Stomach smooth muscle (tissue), 2 donors: ENCODE results near the gene WFDC9.
"Not testable (repeated sequence)": the region's sequence is repeated elsewhere in the genome, so short reads cannot be mapped to it uniquely, and the experiment has no call there.

Experiments
- H3K27ac ChIP-seq: one replicate; pipeline ENCODE4 v1.7.0; 2013; ENCODE audit warnings: mild to moderate bottlenecking, low read length, inconsistent platforms
- H3K27me3 ChIP-seq, 2 donors: one replicate each; pipeline ENCODE4 v1.7.0; 2013; ENCODE audit warnings: low read length in 2 of 2; ENCODE audit not compliant: insufficient read depth in 2 of 2, control insufficient read depth in 1 of 2
- H3K36me3 ChIP-seq, 2 donors: one replicate each; pipeline ENCODE4 v1.7.0; 2013; ENCODE audit warnings: low read length in 2 of 2; ENCODE audit not compliant: control insufficient read depth in 2 of 2, insufficient read depth in 2 of 2
- H3K4me1 ChIP-seq: one replicate; pipeline ENCODE4 v1.7.0; 2013; ENCODE audit warnings: low read length; ENCODE audit not compliant: control insufficient read depth, insufficient read depth
- H3K4me3 ChIP-seq, 2 donors: one replicate each; pipeline ENCODE4 v1.7.0; 2013; ENCODE audit warnings: low read length in 2 of 2
- H3K9ac ChIP-seq, 2 donors: one replicate each; pipeline ENCODE4 v1.7.0; 2013; ENCODE audit warnings: low read length in 2 of 2, mild to moderate bottlenecking in 1 of 2
- H3K9me3 ChIP-seq, 2 donors: one replicate each; pipeline ENCODE4 v1.7.0; 2013; ENCODE audit warnings: low read length in 2 of 2; ENCODE audit not compliant: control insufficient read depth in 2 of 2
- donor health status: healthy.
- donor health status: Pancreatic carcinoma.

Gene WFDC9

DNA sequence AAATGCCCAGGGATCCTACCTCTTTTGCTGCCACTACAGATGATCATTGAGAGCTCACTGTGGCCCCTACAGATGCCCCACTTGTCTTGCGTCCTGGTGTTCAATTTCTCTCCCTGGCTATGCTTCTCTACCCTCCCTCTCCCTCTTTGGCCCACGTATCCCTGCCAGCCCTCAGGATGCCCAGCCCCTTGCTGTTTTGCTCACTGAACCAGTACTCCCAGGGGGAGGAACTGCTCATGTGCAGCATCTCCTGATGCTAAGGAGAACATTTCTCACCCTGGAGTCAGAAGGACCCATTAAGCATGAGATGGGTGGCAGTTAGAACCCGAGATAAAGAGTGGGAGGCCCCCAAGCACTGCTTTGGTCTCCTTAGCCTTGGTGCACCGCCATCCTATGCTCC is at the start of gene WFDC9:
Gene WFDC9 (minus strand): TSS at position 101 of the 400 bp plus-strand sequence. CDS start 21,103 bp downstream, outside the sequence.
- H3K9me3 ChIP-seq: no peaks in the 10 kb centered on the region
- H3K27me3 ChIP-seq: no peaks in the 10 kb centered on the region
- H3K4me3 ChIP-seq: no peak within 1 kb of the TSS
- H3K4me1 ChIP-seq: no peaks in the 10 kb centered on the region
- H3K36me3 ChIP-seq: no peaks in the 10 kb centered on the region
- no peak within 1 kb of the TSS for H3K9ac ChIP-seq
- H3K27ac ChIP-seq: no peak within 1 kb of the TSS

DNA sequence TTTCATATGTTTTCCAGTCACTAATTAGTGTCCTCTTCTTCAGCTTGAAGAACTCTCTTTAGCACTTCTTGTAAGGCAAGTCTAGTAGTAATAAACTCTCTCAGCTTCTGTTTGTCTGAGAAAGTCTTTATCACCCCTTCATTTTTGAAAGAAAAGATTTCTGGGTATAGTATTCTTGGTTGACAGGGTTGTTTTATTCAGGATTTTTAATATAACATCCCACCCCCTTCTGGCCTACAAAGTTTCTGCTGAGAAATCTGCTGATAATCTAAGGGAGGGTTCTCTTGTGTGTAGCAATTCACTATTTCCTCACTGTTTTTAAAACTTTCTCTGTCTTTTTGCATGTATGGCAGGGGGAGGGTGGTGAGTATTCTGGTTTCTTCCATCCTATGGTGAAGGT is 48.6 kb upstream of the WFDC9 start:
- Histone ChIP-seq H3K27ac (no peak overlapping the region), H3K36me3 (no peaks in the 10 kb centered on the region), H3K27me3 (no peaks in the 10 kb centered on the region), H3K9me3 (peaks cover 8 to 25% of the 10 kb centered on the region in 2 donors), H3K4me1 (no peaks in the 10 kb centered on the region), H3K9ac (no peak overlapping the region), H3K4me3 (no peak overlapping the region)

DNA sequence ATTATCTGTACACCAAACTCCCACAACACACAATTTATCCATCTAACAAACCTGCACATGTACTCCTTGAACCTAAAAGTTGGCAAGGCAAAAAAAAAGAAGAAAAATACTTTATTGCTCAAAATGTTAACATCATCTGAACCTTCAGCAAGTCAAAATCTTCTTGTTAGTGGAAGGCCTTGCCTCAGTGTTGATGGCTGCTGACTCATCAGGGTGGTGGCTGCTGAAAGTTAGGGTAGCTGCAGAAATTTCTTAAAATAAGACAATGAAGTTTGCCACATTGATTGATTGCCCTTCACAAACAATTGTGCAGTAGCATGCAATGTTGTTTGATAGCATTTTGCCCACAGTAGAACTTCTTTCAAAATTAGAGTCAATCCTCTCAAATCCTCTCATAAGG is 41.7 kb upstream of the WFDC9 start:
- no peaks in the 10 kb centered on the region for H3K27me3 ChIP-seq
- H3K27ac ChIP-seq: no peak overlapping the region

DNA sequence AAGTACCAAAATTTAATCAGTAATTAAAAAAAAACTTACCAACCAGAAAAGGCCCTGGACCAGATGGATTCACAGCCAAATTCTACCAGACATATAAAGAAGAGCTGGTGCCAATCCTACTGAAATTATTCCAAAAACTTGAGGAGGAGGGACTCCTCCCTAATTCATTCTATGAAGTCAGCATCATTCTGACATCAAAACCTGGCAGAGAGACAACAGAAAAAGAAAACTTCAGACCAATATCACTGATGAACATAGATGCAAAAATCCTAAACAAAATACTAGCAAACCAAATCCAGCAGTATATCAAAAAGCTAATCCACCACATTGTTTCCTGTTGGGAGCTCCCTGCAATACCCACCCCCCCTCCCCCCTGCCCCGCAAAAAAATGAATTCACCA is 39.1 kb upstream of the WFDC9 start, which contains the start of gene WFDC11:
Gene WFDC11 (minus strand): TSS at position 101 of the 400 bp plus-strand sequence. CDS start 19,639 bp downstream, outside the sequence.
- Histone ChIP-seq H3K9me3 (peaks cover 0 to 2% of the 10 kb centered on the region in 2 donors), H3K4me1 (no peaks in the 10 kb centered on the region), H3K9ac (no peak within 1 kb of the TSS), H3K27ac (no peak within 1 kb of the TSS), H3K36me3 (no peaks in the 10 kb centered on the region), H3K4me3 (no peak within 1 kb of the TSS), H3K27me3 (no peaks in the 10 kb centered on the region)

More for the DNA sequence above, 41.7 kb upstream of the WFDC9 start:
- H3K4me1 ChIP-seq: no peaks in the 10 kb centered on the region
- no peaks in the 10 kb centered on the region for H3K9me3 ChIP-seq
- H3K4me3 ChIP-seq: no peak overlapping the region
- H3K9ac ChIP-seq: no peak overlapping the region
- H3K36me3 ChIP-seq: no peaks in the 10 kb centered on the region

DNA sequence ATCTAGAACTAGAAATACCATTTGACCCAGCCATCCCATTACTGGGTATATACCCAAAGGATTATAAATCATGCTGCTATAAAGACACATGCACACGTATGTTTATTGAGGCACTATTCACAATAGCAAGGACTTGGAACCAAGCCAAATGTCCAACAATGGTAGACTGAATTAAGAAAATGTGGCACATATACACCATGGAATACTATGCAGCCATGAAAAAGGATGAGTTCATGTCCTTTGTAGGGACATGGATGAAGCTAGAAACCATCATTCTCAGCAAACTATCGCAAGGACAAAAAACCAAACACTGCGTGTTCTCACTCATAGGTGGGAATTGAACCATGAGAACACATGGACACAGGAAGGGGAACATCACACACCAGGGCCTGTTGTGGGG is 26.0 kb upstream of the WFDC9 start:
- H3K27me3 ChIP-seq, H3K27ac ChIP-seq, H3K9me3 ChIP-seq, H3K4me1 ChIP-seq, H3K4me3 ChIP-seq, H3K36me3 ChIP-seq, H3K9ac ChIP-seq: not testable (repeated sequence)

DNA sequence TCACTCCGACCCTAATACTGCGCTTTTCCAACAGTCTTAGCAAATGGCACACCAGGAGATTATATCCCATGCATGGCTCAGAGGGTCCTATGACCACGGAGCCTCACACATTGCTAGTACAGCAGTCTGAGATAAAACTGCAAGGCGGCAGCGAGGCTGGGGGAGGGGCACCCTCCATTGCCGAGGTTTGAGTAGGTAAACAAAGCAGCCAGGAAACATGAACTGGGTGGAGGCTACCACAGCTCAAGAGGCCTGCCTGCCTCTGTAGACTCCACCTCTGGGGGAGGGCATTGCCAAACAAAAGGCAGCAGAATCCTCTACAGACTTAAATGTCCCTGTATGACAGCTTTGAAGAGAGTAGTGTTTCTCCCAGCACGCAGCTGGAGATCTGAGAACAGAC is 20.6 kb upstream of the WFDC9 start:
- H3K4me1 ChIP-seq, H3K4me3 ChIP-seq, H3K27ac ChIP-seq, H3K9me3 ChIP-seq, H3K27me3 ChIP-seq, H3K9ac ChIP-seq, H3K36me3 ChIP-seq: not testable (repeated sequence)

DNA sequence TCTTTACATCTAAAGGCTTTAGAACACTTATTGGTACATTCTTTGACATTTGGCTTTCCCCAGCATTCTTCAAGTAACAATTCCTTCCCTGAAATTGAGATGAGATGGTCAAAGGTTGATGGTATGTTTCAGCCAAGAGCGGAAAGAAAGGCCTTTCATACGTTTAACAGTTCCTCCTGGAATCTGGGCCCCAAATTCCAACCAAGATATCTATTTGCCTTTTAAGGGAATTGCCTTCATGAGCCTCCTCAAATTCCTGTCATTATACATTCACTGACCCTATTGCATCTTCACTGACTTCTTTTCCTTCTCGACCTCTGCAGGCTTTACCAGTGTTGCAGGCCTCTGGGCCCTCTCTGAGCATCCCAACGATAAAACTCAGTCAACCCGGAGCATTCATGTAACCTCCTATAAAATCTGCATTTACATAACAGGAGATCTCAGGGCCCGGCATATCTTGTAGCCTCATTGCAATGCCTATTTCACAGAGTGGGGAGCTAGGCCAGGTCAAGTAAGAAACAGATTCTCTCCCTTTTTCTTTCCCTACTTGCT is 18.3 kb upstream of the WFDC9 start:
- Histone ChIP-seq H3K9me3 (no peaks in the 10 kb centered on the region), H3K27ac (no peak overlapping the region), H3K4me1 (no peaks in the 10 kb centered on the region), H3K36me3 (no peaks in the 10 kb centered on the region), H3K9ac (no peak overlapping the region), H3K27me3 (no peaks in the 10 kb centered on the region), H3K4me3 (no peak overlapping the region)

DNA sequence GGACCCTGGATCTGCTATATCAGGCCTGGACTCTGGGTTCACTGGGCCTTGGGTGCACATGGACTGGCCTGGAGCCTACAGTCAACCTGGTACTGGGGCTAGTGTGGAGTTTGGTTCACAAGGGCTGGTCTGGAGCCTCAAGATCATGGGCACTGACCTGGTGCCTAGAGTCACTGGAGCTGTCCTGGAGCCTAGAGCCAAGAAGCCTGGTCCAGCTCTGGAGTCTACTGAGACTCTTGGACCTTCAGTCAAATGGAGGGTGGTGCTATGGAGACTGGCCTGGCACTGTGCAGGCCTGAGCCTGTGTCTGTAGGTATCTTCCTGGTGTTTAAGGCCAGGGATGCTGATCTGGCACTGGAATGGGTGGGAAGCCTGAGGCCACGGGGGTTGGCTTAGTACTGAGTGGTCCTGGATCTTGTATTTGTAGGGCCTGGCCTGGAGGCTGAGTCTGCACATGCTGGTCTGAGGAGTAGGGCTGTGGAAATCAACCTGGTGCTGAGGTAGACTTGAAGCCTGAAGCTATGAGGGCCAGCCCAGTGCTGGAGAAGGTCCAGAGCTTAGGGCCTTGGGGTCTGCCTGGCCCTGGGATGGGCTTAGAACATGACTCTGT is 16.5 kb upstream of the WFDC9 start:
- Histone ChIP-seq H3K4me1 (no peaks in the 10 kb centered on the region), H3K4me3 (no peak overlapping the region), H3K36me3 (no peaks in the 10 kb centered on the region), H3K27me3 (no peaks in the 10 kb centered on the region), H3K27ac (no peak overlapping the region), H3K9ac (no peak overlapping the region), H3K9me3 (no peaks in the 10 kb centered on the region)

DNA sequence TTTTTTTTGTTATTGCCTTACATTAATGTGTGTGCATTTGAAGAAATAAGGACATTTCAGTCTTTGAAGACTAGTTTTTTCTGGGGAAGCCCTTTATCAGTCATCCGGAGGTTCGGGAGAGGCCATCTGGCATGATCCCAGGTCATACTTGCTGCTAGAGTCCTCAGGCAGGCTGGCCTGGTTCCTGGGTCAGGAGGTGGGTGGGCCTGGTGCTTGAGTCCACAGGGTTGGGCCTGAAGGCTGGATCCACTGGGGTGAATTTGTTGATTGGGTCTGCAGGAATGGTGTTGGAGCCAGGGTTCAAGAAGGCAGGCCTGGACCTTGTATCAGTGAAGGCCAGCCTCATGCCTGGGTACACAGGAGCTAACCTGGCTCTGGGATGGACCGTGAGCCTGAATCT is 15.8 kb upstream of the WFDC9 start:
- H3K27me3 ChIP-seq: no peaks in the 10 kb centered on the region
- no peaks in the 10 kb centered on the region for H3K36me3 ChIP-seq
- no peaks in the 10 kb centered on the region for H3K9me3 ChIP-seq
- H3K9ac ChIP-seq: no peak overlapping the region
- no peak overlapping the region for H3K4me3 ChIP-seq
- H3K4me1 ChIP-seq: no peaks in the 10 kb centered on the region
- no peak overlapping the region for H3K27ac ChIP-seq

DNA sequence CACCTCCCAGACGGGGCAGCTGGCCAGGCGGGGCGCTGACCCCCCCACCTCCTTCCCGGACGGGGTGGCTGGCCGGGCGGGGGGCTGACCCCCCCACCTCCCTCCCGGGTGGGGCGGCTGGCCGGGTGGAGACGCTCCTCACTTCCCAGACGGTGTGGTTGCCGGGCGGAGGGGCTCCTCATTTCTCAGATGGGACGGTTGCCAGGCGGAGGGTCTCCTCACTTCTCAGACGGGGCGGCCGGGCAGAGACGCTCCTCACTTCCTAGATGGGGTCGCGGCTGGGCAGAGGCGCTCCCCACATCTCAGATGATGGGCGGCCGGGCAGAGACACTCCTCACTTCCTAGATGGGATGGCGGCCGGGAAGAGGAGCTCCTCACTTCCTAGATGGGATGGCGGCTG is 14.8 kb upstream of the WFDC9 start:
- H3K36me3 ChIP-seq, H3K9ac ChIP-seq, H3K4me1 ChIP-seq, H3K4me3 ChIP-seq, H3K27ac ChIP-seq, H3K9me3 ChIP-seq, H3K27me3 ChIP-seq: not testable (repeated sequence)

DNA sequence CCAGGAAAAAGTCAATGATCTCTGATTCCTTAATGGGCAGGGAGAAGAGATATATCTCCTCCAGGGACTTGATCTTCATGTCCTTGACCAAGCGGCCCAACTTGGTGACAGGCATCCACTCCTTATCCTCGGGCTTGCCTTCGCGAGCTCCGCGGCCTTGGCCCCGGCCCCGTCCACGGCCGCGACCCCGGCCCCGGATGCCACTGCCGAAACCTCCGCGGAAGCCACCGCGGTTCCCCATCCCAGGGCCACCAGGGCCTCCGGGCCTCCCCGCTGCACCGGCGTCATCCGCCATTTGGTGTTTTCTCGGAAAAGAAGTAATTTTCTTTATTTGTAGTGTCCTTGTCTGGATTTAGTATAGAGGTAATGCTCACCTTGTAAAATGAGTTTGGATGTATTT is 10.0 kb upstream of the WFDC9 start:
- not testable (repeated sequence) for H3K9me3 ChIP-seq, H3K4me3 ChIP-seq, H3K27ac ChIP-seq, H3K4me1 ChIP-seq, H3K27me3 ChIP-seq, H3K9ac ChIP-seq, H3K36me3 ChIP-seq
